Muscle of leg (tissue), 11 donors: ENCODE measurements around the gene ITGAL. TPM values are rescaled to one million over a fixed set of nuclear protein-coding genes. Genes with fewer than 3 reads are reported as not detected.

Source experiments
- DNase-seq: peaks from one replicate; pipeline ENCODE4 v3.0.0; 2013
- H3K27ac ChIP-seq: one replicate; pipeline ENCODE4 v1.5.1; 2013; ENCODE audit warnings: mild to moderate bottlenecking, low read length, control low read depth
- H3K27me3 ChIP-seq: one replicate; pipeline ENCODE4 v1.6.1; 2013; ENCODE audit warnings: low read length; ENCODE audit not compliant: control insufficient read depth, insufficient read depth
- H3K36me3 ChIP-seq: one replicate; pipeline ENCODE4 v1.6.1; 2013; ENCODE audit warnings: low read length; ENCODE audit not compliant: control insufficient read depth, insufficient read depth
- H3K4me1 ChIP-seq: one replicate; pipeline ENCODE4 v1.6.1; 2013; ENCODE audit warnings: low read length; ENCODE audit not compliant: control insufficient read depth, insufficient read depth
- H3K4me3 ChIP-seq: one replicate; pipeline ENCODE4 v1.5.1; 2013; ENCODE audit warnings: low read length, control low read depth
- H3K9me3 ChIP-seq: replicated peaks from 2 replicates; pipeline ENCODE4 v1.6.1; 2013; ENCODE audit warnings: low read depth, low read length; ENCODE audit not compliant: control insufficient read depth
- WGBS: methylation state at CpG from one replicate; pipeline ENCODE4 v1.1.5; 2013; ENCODE audit warnings: missing lambda C conversion rate; ENCODE audit not compliant: insufficient coverage; 5-methylcytosine and 5-hydroxymethylcytosine counted together
- polyA plus RNA-seq, 8 donors: library from polyadenylated mRNA; unstranded; fragments of 120-200 nt; gene quantifications; one replicate each; pipeline versions ENCODE4 v1.2.1 to v1.2.3, GENCODE V29; 2013; ENCODE audit warnings: inconsistent platforms in 1 of 8, low replicate concordance in 1 of 8; ENCODE audit not compliant: insufficient read length in 8 of 8, insufficient read depth in 1 of 8
- total RNA-seq: library from RNA; stranded (reverse); fragments of 120-200 nt; gene quantifications from one replicate; pipeline ENCODE4 v1.2.4, GENCODE V29; 2013

The ITGAL gene
- total and polyA plus RNA-seq, 9 donors, result 0.89 to 2.8 (median 2.1) TPM

DNA sequence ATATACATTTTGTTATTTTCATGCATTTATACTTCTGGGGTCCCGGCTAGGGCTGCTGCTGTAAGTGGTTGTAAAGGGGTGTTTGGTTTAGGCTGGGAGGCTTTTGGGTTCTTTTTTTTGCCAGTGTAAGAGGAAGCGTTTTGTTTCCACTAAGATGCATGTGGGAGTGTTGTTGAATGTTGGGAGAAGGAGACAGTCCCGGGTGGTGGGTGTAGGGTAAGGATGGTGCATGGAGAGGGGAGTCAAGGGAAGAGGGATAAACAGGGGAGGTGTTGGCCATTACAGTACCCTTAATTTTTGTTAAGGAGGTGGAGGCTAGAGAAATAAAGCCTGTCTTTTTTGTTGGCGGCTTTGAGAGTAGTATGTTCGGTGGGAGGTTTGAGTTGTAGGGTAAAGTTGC is 70.5 kb downstream of the ITGAL start:
- H3K27ac ChIP-seq, result no peak overlapping the region
- WGBS, result 68% methylated on average over 4 of the region's 5 CpGs
- H3K4me1 ChIP-seq, result peaks cover 7% of the 10 kb centered on the region
- peaks cover 4% of the 10 kb centered on the region for H3K27me3 ChIP-seq
- no peaks in the 10 kb centered on the region for H3K36me3 ChIP-seq
- no peaks in the 10 kb centered on the region for H3K9me3 ChIP-seq
- no peak overlapping the region for H3K4me3 ChIP-seq
- no peak for DNase-seq

DNA sequence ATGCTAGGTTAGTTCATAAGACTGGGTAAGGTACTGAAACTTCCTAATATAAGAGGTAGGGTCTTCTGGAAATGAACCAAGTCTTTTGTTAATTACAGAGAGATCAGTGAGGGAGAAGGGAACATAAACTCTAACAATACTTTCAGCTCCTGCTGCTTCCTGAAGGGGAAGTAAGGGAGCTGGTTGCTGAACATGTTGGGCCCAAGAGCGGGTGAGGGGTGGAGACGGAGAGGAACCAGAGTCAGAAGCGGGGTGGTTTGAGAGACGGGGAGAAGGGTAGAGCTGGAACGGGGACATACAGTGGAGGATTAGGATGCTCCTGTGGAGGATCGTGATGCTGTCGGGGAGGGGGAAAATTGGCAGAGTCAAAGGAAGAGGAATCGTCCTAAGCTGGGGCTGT is 73.6 kb downstream of the ITGAL start:
- DNase-seq, result no peak
- Histone ChIP-seq H3K36me3 (no peaks in the 10 kb centered on the region), H3K4me3 (no peak overlapping the region), H3K27me3 (peaks cover 4% of the 10 kb centered on the region), H3K4me1 (peaks cover 6% of the 10 kb centered on the region), H3K9me3 (no peaks in the 10 kb centered on the region), H3K27ac (no peak overlapping the region)
- 70% methylated on average over 8 of the region's 8 CpGs for WGBS

DNA sequence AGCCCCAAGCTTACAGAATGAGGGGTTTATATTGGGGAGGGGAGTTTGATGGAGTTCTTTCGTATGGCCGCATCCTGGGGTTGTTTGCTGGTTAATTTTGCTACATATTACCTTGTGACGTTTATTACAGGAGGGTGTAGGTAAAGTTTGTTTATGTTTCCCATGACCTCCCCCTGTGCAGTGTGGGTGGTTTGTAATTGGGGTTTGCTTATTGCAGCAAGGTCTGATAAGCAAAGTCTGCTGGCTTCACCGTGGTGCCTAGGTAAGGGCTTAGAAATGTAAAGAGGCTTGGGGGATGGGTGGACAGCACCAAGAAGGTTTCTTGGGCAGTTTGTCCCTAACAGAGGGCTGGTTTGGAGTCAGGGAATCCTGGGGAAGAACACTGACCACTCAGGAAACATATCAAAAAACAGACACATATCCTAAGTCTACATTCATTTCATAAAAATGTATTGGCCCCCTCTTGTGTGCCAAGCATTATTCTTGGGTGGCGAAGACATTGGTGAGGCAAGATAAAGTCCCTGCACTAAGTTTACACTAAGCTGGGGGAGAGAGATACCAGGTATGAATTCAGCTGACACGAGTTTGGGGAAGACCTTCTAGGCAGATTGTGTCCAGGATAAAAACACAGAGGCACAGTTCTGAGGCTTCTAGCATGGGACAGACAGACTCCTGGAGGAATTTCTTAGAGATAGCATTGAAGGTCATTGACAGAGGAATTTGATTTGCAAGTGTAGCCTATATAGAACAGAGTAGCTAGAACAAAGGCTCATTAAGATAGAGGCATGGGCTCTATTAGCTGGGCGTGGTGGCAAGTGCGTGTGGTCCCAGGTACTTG is 76.1 kb downstream of the ITGAL start:
- Histone ChIP-seq H3K27ac (no peak overlapping the region), H3K4me1 (no peaks in the 10 kb centered on the region), H3K27me3 (peaks cover 3% of the 10 kb centered on the region), H3K4me3 (no peak overlapping the region), H3K9me3 (no peaks in the 10 kb centered on the region), H3K36me3 (peaks cover 3% of the 10 kb centered on the region)
- no peak for DNase-seq
- WGBS, result 73% methylated on average over 5 of the region's 8 CpGs

DNA sequence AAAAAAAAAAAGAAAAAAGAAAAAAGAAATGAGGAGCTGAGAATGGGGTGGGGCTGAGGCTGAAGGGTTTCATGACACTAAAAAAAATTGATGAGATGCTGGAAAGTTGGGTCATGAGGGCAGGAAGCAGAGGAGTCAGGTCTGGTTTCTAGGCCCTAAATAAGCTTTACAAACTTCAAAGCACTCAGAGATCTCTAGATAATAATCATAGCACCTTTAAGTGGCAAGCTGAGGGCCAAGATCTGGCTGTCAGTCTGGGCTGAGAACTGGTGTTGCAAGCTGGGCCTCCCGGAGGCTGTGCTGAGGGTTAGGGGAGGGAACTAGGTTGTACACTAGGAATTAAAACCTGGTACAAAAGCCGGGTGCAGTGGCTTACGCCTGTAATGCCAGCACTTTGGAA is 79.2 kb downstream of the ITGAL start:
- Histone ChIP-seq H3K4me1 (peaks cover 4% of the 10 kb centered on the region), H3K9me3 (no peaks in the 10 kb centered on the region), H3K27me3 (no peaks in the 10 kb centered on the region), H3K4me3 (no peak overlapping the region), H3K27ac (no peak overlapping the region), H3K36me3 (peaks cover 30% of the 10 kb centered on the region)
- 25% methylated on average over 1 of the region's 3 CpGs for WGBS
- no peak for DNase-seq

DNA sequence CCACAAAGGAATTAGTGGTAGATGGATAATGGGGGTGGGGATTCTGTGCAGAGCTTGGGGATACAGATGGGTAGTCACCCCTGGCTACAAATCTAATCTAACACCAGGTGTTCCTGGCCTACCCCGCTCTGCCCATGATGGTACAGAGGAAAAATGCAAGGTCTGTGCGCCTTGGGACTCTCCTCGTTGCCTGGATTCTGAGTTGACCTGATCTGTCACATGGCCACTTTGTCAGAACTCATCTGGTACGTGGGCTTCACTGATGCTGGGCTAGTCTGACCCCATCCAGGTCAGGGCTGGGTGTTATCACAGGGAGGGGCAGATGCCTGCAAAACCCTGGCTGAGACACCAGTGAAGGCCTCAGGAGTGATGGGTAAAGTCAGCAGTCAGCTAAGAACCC is 80.4 kb downstream of the ITGAL start:
- Histone ChIP-seq H3K27ac (no peak overlapping the region), H3K4me3 (no peak overlapping the region), H3K36me3 (peaks cover 30% of the 10 kb centered on the region), H3K9me3 (no peaks in the 10 kb centered on the region), H3K27me3 (no peaks in the 10 kb centered on the region), H3K4me1 (peaks cover 12% of the 10 kb centered on the region)
- WGBS, result 69% methylated on average over 3 of the region's 4 CpGs
- DNase-seq, result no peak

DNA sequence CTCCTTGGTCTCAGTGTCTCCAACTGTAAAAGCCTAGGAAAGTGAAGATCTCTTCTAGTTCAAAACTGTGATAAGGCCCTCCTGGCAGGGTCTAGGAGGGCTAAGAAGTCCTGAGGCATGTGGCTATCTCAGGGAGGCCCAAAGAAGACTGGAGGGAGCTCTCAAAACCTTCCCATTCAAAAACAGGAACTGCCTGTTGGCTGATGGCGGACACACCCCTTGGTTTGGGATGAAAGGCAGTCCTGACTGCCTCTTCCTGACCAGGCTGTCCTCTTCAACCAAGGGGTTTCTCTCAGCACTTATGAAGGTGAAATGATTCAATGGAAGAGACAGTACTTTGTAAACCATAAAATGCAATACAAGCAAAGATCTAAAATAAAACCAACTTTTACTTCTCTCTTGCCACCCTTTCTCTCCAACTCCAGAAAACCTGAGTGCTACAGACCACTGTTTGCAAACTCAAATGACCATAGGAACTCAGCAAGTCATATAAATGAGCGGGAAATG is 80.9 kb downstream of the ITGAL start:
- H3K4me1 ChIP-seq, result peaks cover 12% of the 10 kb centered on the region
- H3K27ac ChIP-seq, result no peak overlapping the region
- H3K4me3 ChIP-seq, result no peak overlapping the region
- H3K9me3 ChIP-seq, result no peaks in the 10 kb centered on the region
- H3K36me3 ChIP-seq, result peaks cover 30% of the 10 kb centered on the region
- H3K27me3 ChIP-seq, result no peaks in the 10 kb centered on the region
- no peak for DNase-seq
- no CpG with 5 or more reads among the region's 2 CpGs for WGBS

DNA sequence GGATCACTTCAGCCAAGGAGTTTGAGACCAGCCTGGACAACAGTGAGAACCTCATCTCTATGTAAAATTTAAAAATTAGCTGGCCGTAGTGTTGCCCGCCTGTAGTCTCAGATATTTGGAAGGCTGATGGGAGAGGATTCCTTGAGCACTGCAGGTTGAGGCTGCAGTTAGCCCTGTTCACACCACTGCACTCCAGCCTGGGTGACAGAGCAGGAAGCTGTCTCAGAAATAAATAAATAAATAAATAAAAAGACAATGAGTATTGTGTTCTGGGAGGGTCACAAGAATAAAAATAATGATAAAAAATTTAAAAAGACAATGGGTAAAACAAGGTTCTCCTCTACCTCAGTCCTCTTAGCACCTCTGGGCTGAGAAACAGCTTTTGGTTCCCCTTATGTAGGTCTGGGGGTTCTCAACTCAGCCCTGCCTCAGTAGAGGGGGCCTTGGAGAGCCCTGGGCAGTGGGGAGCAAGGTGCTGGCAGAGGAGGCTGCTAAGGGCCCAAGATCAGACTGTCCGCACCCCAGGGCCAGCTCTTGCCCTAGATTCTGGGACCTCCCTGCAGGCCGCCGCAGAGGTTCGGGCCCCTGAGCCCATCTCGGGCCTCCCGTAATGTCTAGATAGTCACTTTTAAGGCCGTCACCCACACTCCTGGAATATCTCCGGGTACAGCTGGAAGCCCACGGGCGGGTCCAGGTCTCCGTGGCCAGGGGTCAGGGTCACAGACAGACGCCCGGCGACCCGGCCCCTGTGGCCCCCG is 82.2 kb downstream of the ITGAL start:
- no peak overlapping the region for H3K4me3 ChIP-seq
- H3K27ac ChIP-seq, result no peak overlapping the region
- no peaks in the 10 kb centered on the region for H3K27me3 ChIP-seq
- no peaks in the 10 kb centered on the region for H3K9me3 ChIP-seq
- H3K36me3 ChIP-seq, result peaks cover 30% of the 10 kb centered on the region
- peaks cover 16% of the 10 kb centered on the region for H3K4me1 ChIP-seq
- 93% methylated on average over 16 of the region's 18 CpGs for WGBS
- no peak for DNase-seq

DNA sequence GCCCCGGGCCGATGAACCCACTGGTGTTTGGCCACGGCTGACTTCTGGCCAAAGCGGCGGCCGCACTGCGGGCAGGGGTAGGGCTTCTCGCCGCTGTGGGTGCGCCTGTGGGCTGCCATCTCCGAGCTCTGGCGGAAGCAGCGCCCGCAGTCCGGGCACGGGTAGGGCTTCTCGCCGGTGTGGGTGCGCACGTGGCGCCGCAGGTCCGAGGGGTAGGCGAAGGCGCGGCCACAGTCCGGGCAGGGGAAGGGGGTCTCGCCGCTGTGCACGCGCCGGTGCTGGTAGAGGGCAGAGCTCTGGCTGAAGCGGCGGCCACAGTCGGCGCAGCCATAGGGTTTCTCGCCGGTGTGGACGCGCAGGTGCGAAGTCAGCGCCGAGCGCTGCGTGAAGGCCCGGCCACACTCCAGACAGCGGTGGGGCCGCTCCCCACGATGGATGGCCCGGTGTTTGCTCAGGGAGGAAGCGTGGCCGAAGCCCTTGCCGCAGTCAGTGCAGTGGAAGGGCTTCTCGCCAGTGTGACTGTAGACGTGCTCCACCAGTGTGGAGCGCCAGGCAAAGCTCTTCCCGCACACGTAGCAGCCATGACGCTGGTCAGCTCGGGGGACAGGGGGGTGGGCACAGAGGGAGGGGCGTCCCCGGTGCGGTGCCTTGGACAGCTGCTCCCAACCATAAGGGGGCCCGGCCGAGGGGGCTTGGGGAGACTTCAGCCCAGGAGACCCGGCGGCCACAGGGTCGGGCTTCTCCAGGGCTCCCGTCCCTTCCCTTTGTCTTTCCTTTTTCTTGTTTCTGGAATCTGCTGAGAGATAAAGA is 83.0 kb downstream of the ITGAL start:
- peaks cover 16% of the 10 kb centered on the region for H3K4me1 ChIP-seq
- no peak overlapping the region for H3K4me3 ChIP-seq
- H3K9me3 ChIP-seq, result no peaks in the 10 kb centered on the region
- peaks cover 30% of the 10 kb centered on the region for H3K36me3 ChIP-seq
- DNase-seq, result no peak
- WGBS, result 94% methylated on average over 68 of the region's 69 CpGs
- no peak overlapping the region for H3K27ac ChIP-seq
- H3K27me3 ChIP-seq, result no peaks in the 10 kb centered on the region

DNA sequence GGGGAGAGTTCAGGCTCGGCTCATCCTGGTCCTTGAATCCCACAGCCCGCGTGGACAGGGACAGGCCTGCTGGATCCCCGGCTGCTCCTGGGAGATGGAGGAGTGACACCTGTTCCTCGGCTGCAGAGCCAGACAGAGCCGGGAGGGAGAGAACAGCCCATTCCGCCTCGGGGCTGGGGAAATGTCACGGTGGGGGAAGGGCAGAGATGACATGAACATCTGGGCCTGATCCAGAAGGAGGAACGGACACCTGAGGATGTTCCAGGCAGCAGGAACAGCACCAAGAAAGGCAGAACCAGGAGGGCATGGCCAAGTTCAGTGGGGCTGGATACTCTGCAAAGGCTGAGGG is 83.6 kb downstream of the ITGAL start:
- peaks cover 30% of the 10 kb centered on the region for H3K36me3 ChIP-seq
- no peak for DNase-seq
- WGBS, result 56% methylated on average over 10 of the region's 10 CpGs
- peaks cover 16% of the 10 kb centered on the region for H3K4me1 ChIP-seq
- no peaks in the 10 kb centered on the region for H3K27me3 ChIP-seq
- no peak overlapping the region for H3K27ac ChIP-seq
- H3K9me3 ChIP-seq, result no peaks in the 10 kb centered on the region
- no peak overlapping the region for H3K4me3 ChIP-seq

DNA sequence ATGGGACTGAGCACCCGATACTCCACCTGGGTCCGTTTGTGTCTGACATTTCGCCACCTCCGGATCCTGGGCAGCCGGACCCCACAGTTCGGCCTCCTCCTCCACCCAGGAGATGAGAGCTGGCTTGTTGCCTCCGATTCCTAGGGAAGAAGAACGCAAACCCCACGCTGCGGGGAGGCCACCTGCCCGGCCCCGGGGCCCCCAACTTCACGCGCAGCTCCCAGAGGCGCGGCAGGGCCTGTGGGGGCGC is 85.1 kb downstream of the ITGAL start:
- Histone ChIP-seq H3K4me1 (peaks cover 19% of the 10 kb centered on the region), H3K9me3 (no peaks in the 10 kb centered on the region), H3K4me3 (peak overlapping the region; percentile 84), H3K27ac (peak overlapping the region; percentile 97), H3K27me3 (no peaks in the 10 kb centered on the region), H3K36me3 (peaks cover 30% of the 10 kb centered on the region)
- 2% methylated on average over 17 of the region's 17 CpGs for WGBS
- peak; percentile 51 for DNase-seq
